ENCODE data around the gene UCP3. TPM values are rescaled to one million over a fixed set of nuclear protein-coding genes. Genes with fewer than 3 reads are reported as not detected.

UCP3 gene
- total RNA-seq, 1 experiment from 2014 or later: 1.3 TPM

GRCh38 chr11:74010306-74011300 lies 1.7 kb upstream of the UCP3 start (continued):
- TF ChIP-seq, protein P1, sequence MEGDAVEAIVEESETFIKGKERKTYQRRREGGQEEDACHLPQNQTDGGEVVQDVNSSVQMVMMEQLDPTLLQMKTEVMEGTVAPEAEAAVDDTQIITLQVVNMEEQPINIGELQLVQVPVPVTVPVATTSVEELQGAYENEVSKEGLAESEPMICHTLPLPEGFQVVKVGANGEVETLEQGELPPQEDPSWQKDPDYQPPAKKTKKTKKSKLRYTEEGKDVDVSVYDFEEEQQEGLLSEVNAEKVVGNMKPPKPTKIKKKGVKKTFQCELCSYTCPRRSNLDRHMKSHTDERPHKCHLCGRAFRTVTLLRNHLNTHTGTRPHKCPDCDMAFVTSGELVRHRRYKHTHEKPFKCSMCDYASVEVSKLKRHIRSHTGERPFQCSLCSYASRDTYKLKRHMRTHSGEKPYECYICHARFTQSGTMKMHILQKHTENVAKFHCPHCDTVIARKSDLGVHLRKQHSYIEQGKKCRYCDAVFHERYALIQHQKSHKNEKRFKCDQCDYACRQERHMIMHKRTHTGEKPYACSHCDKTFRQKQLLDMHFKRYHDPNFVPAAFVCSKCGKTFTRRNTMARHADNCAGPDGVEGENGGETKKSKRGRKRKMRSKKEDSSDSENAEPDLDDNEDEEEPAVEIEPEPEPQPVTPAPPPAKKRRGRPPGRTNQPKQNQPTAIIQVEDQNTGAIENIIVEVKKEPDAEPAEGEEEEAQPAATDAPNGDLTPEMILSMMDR (IDR thresholded peaks at IDR 0.05 in 2 of 3, conservative IDR thresholded peaks at IDR 0.05 in 1 of 3; ENCODE audit: borderline replicate concordance in 1 of 3, insufficient read depth in 1 of 3, low read depth in 2 of 3, low read length in 2 of 3): no peak
- TF ChIP-seq, protein P2, sequence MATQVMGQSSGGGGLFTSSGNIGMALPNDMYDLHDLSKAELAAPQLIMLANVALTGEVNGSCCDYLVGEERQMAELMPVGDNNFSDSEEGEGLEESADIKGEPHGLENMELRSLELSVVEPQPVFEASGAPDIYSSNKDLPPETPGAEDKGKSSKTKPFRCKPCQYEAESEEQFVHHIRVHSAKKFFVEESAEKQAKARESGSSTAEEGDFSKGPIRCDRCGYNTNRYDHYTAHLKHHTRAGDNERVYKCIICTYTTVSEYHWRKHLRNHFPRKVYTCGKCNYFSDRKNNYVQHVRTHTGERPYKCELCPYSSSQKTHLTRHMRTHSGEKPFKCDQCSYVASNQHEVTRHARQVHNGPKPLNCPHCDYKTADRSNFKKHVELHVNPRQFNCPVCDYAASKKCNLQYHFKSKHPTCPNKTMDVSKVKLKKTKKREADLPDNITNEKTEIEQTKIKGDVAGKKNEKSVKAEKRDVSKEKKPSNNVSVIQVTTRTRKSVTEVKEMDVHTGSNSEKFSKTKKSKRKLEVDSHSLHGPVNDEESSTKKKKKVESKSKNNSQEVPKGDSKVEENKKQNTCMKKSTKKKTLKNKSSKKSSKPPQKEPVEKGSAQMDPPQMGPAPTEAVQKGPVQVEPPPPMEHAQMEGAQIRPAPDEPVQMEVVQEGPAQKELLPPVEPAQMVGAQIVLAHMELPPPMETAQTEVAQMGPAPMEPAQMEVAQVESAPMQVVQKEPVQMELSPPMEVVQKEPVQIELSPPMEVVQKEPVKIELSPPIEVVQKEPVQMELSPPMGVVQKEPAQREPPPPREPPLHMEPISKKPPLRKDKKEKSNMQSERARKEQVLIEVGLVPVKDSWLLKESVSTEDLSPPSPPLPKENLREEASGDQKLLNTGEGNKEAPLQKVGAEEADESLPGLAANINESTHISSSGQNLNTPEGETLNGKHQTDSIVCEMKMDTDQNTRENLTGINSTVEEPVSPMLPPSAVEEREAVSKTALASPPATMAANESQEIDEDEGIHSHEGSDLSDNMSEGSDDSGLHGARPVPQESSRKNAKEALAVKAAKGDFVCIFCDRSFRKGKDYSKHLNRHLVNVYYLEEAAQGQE (IDR thresholded peaks at IDR 0.05; ENCODE audit: low read depth): no peak
- no peak for TF ChIP-seq POLR2AphosphoS5 (IDR thresholded peaks at IDR 0.05; ENCODE audit: low read depth, low read length)
- TF ChIP-seq EZH2 (IDR thresholded peaks at IDR 0.05): no peak

GRCh38 chr11:74009675-74010305 lies 905 bp upstream of the UCP3 start:
- ATAC-seq (no peak), DNase-seq (ENCODE audit: low read depth, low spot score) (no peak)
- Histone ChIP-seq H3K27ac (ENCODE audit: low read depth, low read length) (no peak overlapping the region), H3K9me2 (ENCODE audit: insufficient read depth) (no peaks in the 10 kb centered on the region), H3K9me3 (ENCODE audit: control insufficient read depth in 1 of 2, insufficient read depth in 1 of 2, low read depth in 1 of 2, low read length in 2 of 2) (no peaks in the 10 kb centered on the region), H3K4me3 (replicated peaks in 1 of 2; ENCODE audit: low read depth in 1 of 2, low read length in 2 of 2) (no peak overlapping the region), H3K36me3 (ENCODE audit: control insufficient read depth in 1 of 2, insufficient read depth in 2 of 2, low read length in 2 of 2) (no peaks in the 10 kb centered on the region; a peak in 1 of 4 replicates), H4K20me1 (ENCODE audit: insufficient read depth) (no peaks in the 10 kb centered on the region), H3K9ac (ENCODE audit: low read length) (no peak overlapping the region), H3K27me3 (ENCODE audit: insufficient read depth, low read length) (no peaks in the 10 kb centered on the region), H3K4me2 (ENCODE audit: low read length) (no peak overlapping the region), H3K79me2 (ENCODE audit: insufficient read depth, low read length) (no peaks in the 10 kb centered on the region), H2AFZ (ENCODE audit: low read depth, low read length, poor library complexity, severe bottlenecking) (no peak overlapping the region), H3K4me1 (ENCODE audit: control insufficient read depth in 1 of 2, insufficient read depth in 2 of 2, low read length in 2 of 2) (no peaks in the 10 kb centered on the region)
- BruUV-seq (replicated peaks): no TSS peak
- RAD21 ChIA-PET (ENCODE audit: low non-redundant PET in 1 of 2, low total read pairs in 2 of 2, uncharacterized antibody in 2 of 2, unreplicated experiment in 2 of 2): no interaction called here
- POLR2A ChIA-PET: no interaction called here
- intact Hi-C loops (cut with micrococcal nuclease): no loop called here
- CTCF ChIA-PET: no interaction called here
- TF ChIP-seq POLR2A (IDR thresholded peaks at IDR 0.05; ENCODE audit: borderline replicate concordance, extremely low read depth, insufficient read depth, insufficient read length) (no peak), RAD21 (IDR thresholded peaks at IDR 0.05; ENCODE audit: low read depth) (no peak), ZFX (IDR thresholded peaks at IDR 0.05) (no peak), ZNF274 (IDR thresholded peaks at IDR 0.05; ENCODE audit: low read depth, low read length) (no peak), ZBTB33 (IDR thresholded peaks at IDR 0.05; ENCODE audit: extremely low read depth, insufficient replicate concordance, low read length) (no peak), FOSL1 (IDR thresholded peaks at IDR 0.05; ENCODE audit: low read depth) (no peak), SRF (IDR thresholded peaks at IDR 0.05; ENCODE audit: low read depth) (no peak)
- TF ChIP-seq, protein P3, sequence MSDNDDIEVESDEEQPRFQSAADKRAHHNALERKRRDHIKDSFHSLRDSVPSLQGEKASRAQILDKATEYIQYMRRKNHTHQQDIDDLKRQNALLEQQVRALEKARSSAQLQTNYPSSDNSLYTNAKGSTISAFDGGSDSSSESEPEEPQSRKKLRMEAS (IDR thresholded peaks at IDR 0.05): no peak

Data from HCT116 (cell line).